ENCODE data around the gene RPUSD3.

The RPUSD3 gene

GRCh38 chr3:9797196-9797945 is 46.4 kb downstream of the RPUSD3 start:
- no peak for DNase-seq

DNA sequence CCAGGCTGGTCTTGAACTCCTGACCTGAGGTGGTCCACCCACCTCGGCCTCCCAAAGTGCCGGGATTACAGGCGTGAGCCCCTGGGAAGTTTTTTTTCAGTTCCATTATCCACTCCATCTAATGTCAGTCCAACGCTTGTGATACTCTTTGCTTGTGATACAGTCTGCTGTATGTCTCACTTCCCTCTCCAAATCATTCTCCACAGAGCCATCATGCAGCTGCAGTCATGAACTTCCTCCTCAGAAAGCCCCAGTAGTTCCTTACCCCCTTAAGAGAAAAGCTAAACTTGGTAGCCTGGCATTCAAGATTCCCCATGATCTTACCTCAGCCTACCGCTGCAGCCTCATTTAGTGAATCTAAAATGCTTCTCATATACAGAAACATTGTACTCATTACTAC is 48.6 kb downstream of the RPUSD3 start:
- no peak for DNase-seq

- DNase-seq = no peak
Observed at GRCh38 chr3:9794400-9794799, 49.4 kb downstream of the RPUSD3 start.

GRCh38 chr3:9793161-9793781 is 50.5 kb downstream of the RPUSD3 start:
- no peak for DNase-seq

DNA sequence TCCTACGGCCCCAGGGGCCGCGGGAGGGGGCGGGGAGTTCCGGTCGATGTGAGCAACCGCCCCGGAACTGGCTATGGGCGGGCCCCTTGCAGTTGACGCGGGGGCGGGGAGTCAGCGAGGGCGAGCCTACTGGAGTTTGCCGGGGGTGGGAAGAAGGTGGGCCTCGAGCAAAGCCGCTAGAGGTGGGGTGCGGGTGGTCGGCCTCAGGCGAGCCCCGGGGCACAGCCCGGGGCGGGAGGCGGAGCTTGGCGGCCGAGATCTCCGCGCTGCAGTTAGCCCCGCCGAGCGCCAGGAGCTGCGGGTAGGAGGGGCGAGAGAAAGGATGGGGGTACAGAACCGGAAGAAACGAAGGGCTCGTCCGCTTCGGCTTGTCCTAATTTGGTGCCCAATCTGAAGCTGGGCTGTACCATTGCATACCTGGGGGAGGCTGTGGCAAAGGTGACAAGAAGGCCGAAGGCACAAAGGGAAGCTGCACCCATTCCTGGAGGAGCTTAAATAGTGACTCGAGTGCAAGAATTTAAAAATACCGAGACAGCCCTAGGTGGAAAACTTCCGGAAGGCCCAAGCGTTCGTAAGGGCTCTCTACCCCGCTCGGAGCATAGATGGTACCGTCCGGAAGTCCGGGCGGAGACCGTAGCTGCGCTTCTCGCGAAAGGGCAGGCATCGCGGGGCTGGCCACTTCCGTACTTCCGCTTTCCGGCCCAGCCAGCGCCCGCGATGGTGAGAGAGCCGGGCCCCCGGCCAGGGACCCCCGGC is 51.2 kb downstream of the RPUSD3 start, which contains the start of the genes ARPC4 and TADA3:
Gene ARPC4, plus strand, starts transcription at position 678 of the 756 bp plus-strand sequence. Its CDS starts 40 bp downstream, at position 718.
Gene TADA3, minus strand, starts transcription at position 69 of the 756 bp plus-strand sequence. CDS start 1,007 bp downstream, outside the sequence.
- peak; percentile 97 for DNase-seq

- no peak for DNase-seq
Observed at GRCh38 chr3:9791790-9792404, 51.9 kb downstream of the RPUSD3 start.

GRCh38 chr3:9791127-9791526 is 52.7 kb downstream of the RPUSD3 start:
- no peak for DNase-seq
